Measurements from ENCODE around the gene TRMT61A. TPM values are rescaled to one million over a fixed set of nuclear protein-coding genes. Genes with fewer than 3 reads are reported as not detected.

TRMT61A gene
- 18.8 to 31.0 TPM (median 26.5 TPM) in 5 replicates for total RNA-seq (2022; extraction: Qiagen RNA extraction; ENCODE audit: low read depth)

GRCh38 chr14:103528587-103529382 lies at the start of gene TRMT61A:
TSS of gene TRMT61A (plus strand) at chr14:103529196. CDS start at chr14:103529979, 783 bp downstream.

GRCh38 chr14:103522649-103523574 lies 6.1 kb upstream of the TRMT61A start, which contains the start of gene CKB:
TSS of gene CKB (minus strand) at chr14:103522830. CDS start at chr14:103522493, 337 bp downstream.

GRCh38 chr14:103562429-103563225 lies 33.6 kb downstream of the TRMT61A start, which contains the start of the genes BAG5 and COA8:
TSS of gene BAG5 (minus strand) at chr14:103562657. CDS start at chr14:103561164, 1,493 bp downstream.
TSS of gene COA8 (plus strand) at chr14:103562960. CDS start at chr14:103563002, 42 bp downstream.

Other genes starting within 250 kb of the TRMT61A start
- 205 to 280 TPM (median 272 TPM) in 5 replicates for gene EIF5, start 195.0 kb upstream of the TRMT61A start, total RNA-seq (2022; extraction: Qiagen RNA extraction; ENCODE audit: low read depth)
- gene MARK3, start 143.8 kb upstream of the TRMT61A start, total RNA-seq (2022; extraction: Qiagen RNA extraction; ENCODE audit: low read depth), result 58.6 to 68.1 TPM (median 61.7 TPM) in 5 replicates
- gene CKB, start 6.4 kb upstream of the TRMT61A start, total RNA-seq (2022; extraction: Qiagen RNA extraction; ENCODE audit: low read depth), result 68.9 to 104 TPM (median 98.2 TPM) in 5 replicates
- gene BAG5, start 33.5 kb downstream of the TRMT61A start, total RNA-seq (2022; extraction: Qiagen RNA extraction; ENCODE audit: low read depth), result 20.5 to 26.2 TPM (median 20.9 TPM) in 5 replicates
- gene COA8, start 33.8 kb downstream of the TRMT61A start, total RNA-seq (2022; extraction: Qiagen RNA extraction; ENCODE audit: low read depth), result 45.8 to 56.3 TPM (median 53.6 TPM) in 5 replicates
- gene KLC1, start 100.0 kb downstream of the TRMT61A start, total RNA-seq (2022; extraction: Qiagen RNA extraction; ENCODE audit: low read depth), result 90.9 to 118 TPM (median 107 TPM) in 5 replicates
- gene XRCC3, start 186.3 kb downstream of the TRMT61A start, total RNA-seq (2022; extraction: Qiagen RNA extraction; ENCODE audit: low read depth), result 27.9 to 32.1 TPM (median 30.1 TPM) in 5 replicates
- 29.9 to 39.9 TPM (median 34.5 TPM) in 5 replicates for gene ZFYVE21, start 186.6 kb downstream of the TRMT61A start, total RNA-seq (2022; extraction: Qiagen RNA extraction; ENCODE audit: low read depth)